AG10803 (cell line): ENCODE results near the gene ANO10.

ENCODE experiments used
- DNase-seq: peaks from one replicate; pipeline ENCODE4 v3.0.0; 2010; ENCODE audit warnings: low read depth
- H3K4me3 ChIP-seq: 2 replicates; pipeline ENCODE4 v1.5.1; 2011; ENCODE audit warnings: mild to moderate bottlenecking, low read length, control low read depth
- TF ChIP-seq, protein P1 (sequence below): conservative IDR thresholded peaks from 2 replicates; pipeline ENCODE4 v1.5.1; 2011; ENCODE audit warnings: mild to moderate bottlenecking, low read length, control low read depth, inconsistent platforms

ANO10 gene

DNA sequence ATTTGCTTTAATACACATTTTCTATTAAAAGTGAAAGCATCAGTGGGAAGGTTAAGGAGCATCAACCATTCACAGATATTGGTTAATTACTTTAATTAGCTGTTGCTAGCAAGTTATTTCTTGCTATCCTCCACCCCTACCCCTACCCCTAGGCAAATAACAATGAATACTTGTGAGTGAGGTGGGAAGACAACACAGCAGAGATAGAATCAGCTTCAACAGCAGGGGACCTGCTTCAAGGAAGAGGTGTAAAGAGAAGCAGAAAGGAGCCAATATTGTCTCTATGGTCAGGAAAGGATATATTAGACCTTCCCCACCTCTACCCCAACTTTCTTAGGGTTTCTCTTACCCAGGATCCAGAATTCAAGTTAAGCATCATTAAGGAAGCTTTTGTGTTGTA, 186.1 kb downstream of the ANO10 start:
- no peak overlapping the region for H3K4me3 ChIP-seq
- TF ChIP-seq, protein P1, sequence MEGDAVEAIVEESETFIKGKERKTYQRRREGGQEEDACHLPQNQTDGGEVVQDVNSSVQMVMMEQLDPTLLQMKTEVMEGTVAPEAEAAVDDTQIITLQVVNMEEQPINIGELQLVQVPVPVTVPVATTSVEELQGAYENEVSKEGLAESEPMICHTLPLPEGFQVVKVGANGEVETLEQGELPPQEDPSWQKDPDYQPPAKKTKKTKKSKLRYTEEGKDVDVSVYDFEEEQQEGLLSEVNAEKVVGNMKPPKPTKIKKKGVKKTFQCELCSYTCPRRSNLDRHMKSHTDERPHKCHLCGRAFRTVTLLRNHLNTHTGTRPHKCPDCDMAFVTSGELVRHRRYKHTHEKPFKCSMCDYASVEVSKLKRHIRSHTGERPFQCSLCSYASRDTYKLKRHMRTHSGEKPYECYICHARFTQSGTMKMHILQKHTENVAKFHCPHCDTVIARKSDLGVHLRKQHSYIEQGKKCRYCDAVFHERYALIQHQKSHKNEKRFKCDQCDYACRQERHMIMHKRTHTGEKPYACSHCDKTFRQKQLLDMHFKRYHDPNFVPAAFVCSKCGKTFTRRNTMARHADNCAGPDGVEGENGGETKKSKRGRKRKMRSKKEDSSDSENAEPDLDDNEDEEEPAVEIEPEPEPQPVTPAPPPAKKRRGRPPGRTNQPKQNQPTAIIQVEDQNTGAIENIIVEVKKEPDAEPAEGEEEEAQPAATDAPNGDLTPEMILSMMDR: no peak
- no peak for DNase-seq

GRCh38 chr3:43434431-43434830, 187.4 kb downstream of the ANO10 start:
- TF ChIP-seq, protein P1: no peak
- no peak for DNase-seq
- no peak overlapping the region for H3K4me3 ChIP-seq

- TF ChIP-seq, protein P1: no peak
- DNase-seq: no peak
- no peak overlapping the region for H3K4me3 ChIP-seq
These were observed 189.3 kb downstream of the ANO10 start for GRCh38 chr3:43432462-43432861.

- DNase-seq: no peak
- H3K4me3 ChIP-seq: no peak overlapping the region
- TF ChIP-seq, protein P1: no peak
These were observed 195.4 kb downstream of the ANO10 start for GRCh38 chr3:43426388-43426787.

- TF ChIP-seq, protein P1: no peak
- H3K4me3 ChIP-seq: no peak overlapping the region
- DNase-seq: no peak
These were observed 196.0 kb downstream of the ANO10 start for GRCh38 chr3:43425829-43426228.

DNA sequence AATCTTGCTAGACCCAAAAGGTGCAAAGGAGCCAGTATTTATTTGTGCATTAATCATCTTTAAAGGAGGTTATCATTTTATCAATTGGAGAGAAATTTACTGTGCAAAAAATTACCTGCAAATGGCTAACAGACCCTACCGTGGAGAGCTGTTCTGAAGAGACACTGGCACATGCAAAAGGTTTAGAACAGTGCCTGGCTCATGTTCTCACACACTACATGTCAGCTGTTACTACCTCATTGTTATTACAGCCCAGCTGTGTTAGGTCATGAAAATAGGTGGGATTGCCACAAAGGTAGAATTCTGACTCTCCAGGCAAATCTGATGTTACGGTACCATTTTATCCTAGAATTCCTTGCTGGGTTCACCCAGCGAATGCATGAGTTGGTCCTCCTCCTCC, 198.2 kb downstream of the ANO10 start:
- DNase-seq: no peak
- H3K4me3 ChIP-seq: no peak overlapping the region
- TF ChIP-seq, protein P1: no peak

GRCh38 chr3:43423142-43423541, 198.7 kb downstream of the ANO10 start:
- TF ChIP-seq, protein P1: no peak
- DNase-seq: no peak
- H3K4me3 ChIP-seq: no peak overlapping the region
